DMS79 (cell line): ENCODE data around the gene CLEC18A.
"Not testable (repeated sequence)": the region's sequence is repeated elsewhere in the genome, so short reads cannot be mapped to it uniquely, and the experiment has no call there.

Experiments used
- DNase-seq: peaks from one replicate; lab custom pipeline; 2025; lab: John Stamatoyannopoulos, UW

Gene CLEC18A

DNA sequence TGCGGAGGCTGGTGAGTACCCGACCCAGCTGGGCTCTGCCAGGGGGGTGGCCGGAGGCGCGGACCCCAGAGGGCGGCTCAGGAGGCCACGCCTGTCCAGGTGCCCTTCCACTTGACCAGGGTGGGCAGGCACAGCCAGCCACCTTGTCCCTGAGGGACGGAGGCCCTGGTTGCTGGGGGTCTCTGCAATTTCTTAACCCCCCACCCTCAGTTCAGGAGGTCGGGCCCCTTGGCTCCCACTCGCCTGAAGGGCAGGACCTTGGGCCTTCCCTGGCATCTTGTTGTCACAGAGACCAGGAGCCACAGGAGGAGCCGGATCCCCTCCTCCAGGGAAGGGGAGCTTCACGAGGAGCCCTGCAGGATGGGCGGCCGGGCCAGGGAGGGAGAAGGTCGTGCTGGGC, 982 bp downstream of the CLEC18A start:
- not testable (repeated sequence) for DNase-seq

- not testable (repeated sequence) for DNase-seq
These were observed 1.6 kb downstream of the CLEC18A start for GRCh38 chr16:69952572-69953355.

GRCh38 chr16:69954241-69954640, 3.1 kb downstream of the CLEC18A start:
- not testable (repeated sequence) for DNase-seq

DNA sequence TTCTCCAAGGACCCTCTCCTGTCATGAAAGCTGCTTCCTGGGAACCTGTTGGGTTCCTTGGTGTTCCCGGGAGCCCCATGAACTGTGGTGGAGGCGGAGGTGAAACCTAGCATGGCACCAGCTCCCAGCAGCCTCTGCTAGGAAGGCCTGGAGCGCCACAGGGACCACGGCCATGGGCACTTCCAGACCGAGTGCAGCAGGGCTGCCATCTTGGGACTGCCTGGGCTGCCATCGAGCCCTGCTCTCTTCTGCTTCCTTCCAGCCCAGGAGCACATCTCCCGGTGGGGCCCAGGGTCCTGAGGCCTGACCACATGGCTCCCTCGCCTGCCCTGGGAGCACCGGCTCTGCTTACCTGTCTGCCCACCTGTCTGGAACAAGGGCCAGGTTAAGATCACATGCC, 12.2 kb downstream of the CLEC18A start:
- DNase-seq = not testable (repeated sequence)

DNA sequence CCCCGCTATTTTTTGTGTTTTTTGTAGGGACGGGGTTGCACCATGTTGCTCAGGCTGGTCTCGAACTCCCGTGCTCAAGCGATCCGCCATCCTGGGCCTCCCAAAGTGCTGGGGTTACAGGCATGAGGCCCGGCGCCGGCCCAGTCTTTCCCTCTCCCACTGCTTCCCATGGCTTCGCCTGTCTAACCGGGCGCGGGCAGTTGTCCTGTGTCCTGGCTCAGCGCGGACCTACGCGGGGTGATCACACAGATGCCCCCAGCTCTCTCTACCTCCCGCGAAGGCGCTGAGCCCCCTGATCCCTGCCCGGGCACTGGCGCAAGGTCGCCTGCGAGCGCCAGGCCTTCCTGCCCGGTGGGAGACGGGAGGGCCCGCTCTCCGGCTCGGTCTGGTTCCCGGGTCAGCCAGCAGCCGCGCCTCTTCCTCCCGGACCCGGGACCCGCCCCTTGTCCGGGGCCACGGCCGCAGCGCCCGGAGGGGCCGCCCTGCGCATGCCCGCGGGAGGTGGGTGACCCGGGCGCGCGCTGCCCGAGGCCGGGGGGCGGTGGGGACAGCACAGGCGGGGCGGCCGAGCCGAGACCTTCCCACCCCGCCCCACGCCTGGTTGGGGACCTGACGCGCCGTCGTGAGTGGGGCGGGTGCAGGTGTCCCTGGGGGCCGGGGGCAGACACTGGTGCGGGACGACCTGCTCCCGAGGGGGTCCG, 14.0 kb downstream of the CLEC18A start:
- DNase-seq = not testable (repeated sequence)

GRCh38 chr16:69965661-69966054, 14.5 kb downstream of the CLEC18A start:
- DNase-seq = not testable (repeated sequence)

DNA sequence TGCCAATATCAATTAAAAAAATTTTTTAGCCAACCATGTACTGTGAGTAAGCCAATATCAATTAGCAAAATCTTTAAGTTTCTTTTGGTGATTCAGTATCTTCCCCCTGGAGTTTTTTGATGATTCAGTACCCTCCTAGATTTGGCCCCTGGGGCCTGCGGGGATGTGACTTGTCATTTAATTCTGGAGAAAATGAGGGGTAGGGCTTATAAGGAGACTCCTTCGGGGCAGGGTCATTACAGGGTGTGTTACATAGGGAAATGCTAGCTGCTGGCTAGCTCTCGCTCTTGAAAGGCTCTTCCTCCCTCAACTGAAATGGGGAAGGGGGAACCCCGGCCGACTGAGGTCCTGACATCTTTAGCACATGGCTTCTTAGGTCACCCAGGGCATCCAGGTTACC, 16.6 kb downstream of the CLEC18A start:
- DNase-seq = not testable (repeated sequence)

- not testable (repeated sequence) for DNase-seq
These were observed 17.0 kb downstream of the CLEC18A start for GRCh38 chr16:69968125-69968524.

- not testable (repeated sequence) for DNase-seq
These were observed 18.5 kb downstream of the CLEC18A start for GRCh38 chr16:69969657-69970056.

- DNase-seq = not testable (repeated sequence)
These were observed 21.0 kb downstream of the CLEC18A start for GRCh38 chr16:69972120-69972519.

- not testable (repeated sequence) for DNase-seq
These were observed 21.8 kb downstream of the CLEC18A start for GRCh38 chr16:69972935-69973334.

DNA sequence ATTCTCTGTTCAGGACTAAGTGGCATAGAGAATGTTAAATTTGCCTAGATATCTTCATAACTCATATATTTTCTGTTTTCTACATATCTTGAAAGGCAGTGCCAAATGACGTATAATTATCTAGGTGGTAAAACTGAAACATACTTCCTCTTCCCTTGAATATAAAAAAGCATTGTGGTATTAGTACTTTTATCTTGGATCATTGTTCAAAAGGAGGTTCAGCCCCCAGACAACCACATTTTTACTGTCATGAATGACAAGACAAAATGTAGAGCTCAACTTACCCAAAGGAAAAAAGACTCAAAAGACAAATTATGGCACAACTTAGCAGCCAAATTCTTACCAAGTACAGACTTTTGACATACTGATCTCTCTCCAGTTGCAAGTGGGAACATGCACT, 34.1 kb downstream of the CLEC18A start:
- DNase-seq = not testable (repeated sequence)

GRCh38 chr16:69997956-69998355, 46.8 kb downstream of the CLEC18A start:
- not testable (repeated sequence) for DNase-seq

DNA sequence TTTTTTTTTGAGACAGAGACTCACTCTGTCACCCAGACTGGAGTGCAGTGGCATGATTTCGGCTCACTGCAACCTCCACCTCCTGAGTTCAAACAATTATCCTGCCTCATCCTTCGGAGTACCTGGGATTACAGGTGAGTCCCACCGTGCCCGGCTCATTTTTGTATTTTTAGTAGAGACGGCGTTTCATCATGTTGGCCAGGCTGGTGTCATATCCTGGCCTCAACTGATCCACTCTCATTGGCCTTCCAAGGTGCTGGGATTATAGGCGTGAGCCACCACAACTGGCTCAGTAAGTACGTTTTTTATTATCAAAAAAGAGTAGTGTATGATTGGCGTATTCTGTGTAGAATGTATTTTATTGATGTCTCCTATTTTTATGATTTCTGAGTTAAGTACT, 48.7 kb downstream of the CLEC18A start:
- not testable (repeated sequence) for DNase-seq

GRCh38 chr16:70003511-70003910, 52.4 kb downstream of the CLEC18A start:
- not testable (repeated sequence) for DNase-seq

- DNase-seq = not testable (repeated sequence)
These were observed 57.5 kb downstream of the CLEC18A start for GRCh38 chr16:70008604-70009003.

DNA sequence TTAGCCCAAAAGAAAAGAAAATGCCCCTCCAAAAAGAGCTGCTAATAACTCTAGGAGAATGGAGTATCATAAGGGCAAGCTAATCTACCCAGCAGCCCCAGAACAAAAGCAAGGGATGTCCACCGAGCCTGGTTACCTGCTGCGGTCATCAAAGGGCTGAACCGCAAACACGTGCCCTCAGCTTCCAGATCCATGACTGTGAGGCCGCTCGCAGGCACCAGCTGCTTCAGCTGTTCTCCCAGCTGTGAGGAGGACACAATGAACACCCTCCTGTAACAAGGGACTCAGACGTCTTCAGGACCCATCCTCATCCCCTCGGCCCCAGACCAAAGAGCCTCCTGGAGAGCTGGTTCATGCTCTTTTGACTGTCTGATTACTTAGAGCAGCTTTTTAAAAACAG, 59.5 kb downstream of the CLEC18A start:
- not testable (repeated sequence) for DNase-seq

GRCh38 chr16:70011120-70011519, 60.0 kb downstream of the CLEC18A start:
- DNase-seq = not testable (repeated sequence)

- DNase-seq = not testable (repeated sequence)
These were observed 61.2 kb downstream of the CLEC18A start for GRCh38 chr16:70012354-70012753.

DNA sequence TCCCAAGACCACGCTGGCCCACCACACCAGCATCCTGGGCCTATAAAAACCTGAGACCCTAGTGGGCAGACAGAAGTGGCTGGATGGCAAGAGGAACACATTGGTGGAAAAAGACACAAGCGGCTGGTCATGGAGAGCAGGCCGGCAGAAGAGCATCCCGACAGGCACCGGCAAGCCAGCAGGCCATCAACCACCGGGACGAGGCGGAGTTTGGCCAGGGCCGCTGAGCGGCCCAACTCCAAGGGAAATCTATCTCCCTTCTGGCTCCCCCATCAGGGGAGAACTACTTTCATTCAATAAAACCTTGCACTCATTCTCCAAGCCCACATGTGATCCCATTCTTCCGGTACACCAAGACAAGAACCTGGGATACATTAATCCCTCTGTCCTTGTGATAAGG, 61.8 kb downstream of the CLEC18A start:
- DNase-seq = not testable (repeated sequence)
